PC-9 (cell line): ENCODE measurements around the gene CLIC2.
"Not testable (repeated sequence)": the region's sequence is repeated elsewhere in the genome, so short reads cannot be mapped to it uniquely, and the experiment has no call there.

Experiments
- CTCF ChIP-seq: fragments of 200-600 bp; sonication (generic); conservative IDR thresholded peaks from 2 replicates; pipeline ENCODE4 v1.6.1; 2017; ENCODE audit warnings: mixed run types, antibody characterized with exemption, mild to moderate bottlenecking, moderate library complexity
- EZH2 ChIP-seq: fragments of 200-600 bp; sonication (generic); IDR thresholded peaks from 2 replicates; pipeline ENCODE4 v1.8.0; 2017; ENCODE audit warnings: antibody characterized with exemption, low read depth

DNA sequence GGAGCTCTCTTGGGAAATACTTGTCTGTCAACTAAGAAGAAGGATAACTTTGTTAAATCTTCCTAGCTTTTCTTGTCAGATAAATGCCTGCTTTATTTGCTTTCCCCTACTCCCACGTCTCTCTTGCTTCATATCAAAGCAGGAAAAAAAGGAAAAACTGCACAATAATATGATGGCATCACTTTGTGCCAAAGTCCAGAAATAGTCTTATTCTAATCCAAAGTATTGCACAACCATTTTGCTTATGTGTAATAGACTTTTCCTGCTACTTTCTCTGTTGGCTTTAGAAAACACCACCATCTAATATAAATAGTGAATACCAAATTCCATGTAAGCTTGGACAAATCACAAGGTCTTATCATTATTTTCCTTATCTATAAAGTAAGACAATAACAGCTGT is 11.3 kb upstream of the CLIC2 start:
- TF ChIP-seq CTCF, EZH2: not testable (repeated sequence)
